ENCODE results near the gene FNIP2.
"Not testable (repeated sequence)": the region's sequence is repeated elsewhere in the genome, so short reads cannot be mapped to it uniquely, and the experiment has no call there.

The FNIP2 gene

GRCh38 chr4:158763462-158763861 is 5.4 kb upstream of the FNIP2 start:
- DNase-seq: no peak

DNA sequence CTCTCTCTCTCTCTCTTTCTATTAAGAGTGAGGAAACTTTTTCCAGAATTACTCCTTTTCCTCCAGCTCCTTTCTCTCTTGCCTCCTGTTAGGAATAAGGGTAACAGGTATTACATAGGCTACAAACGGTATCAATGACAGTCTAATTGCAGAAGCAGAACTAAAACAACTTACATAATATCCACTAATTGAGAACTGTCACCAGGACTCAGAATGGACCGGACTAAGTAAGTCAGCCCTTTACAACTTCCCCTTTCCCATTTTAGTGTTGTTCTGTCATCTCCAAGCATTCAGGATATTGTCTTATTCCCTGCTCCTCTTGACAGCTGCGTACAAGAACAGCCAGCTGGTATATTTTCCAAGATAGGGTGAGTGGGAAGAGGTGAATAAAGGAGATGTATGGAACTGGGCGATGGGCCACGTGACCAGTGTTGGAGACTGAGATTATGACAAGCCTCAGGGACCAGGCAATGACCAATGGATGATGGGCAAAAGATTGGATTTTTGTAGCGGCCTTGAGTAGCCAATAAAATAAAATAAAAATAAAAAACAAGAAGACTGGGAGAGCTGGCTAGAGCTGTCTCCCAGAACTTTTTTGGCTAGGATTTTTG is 2.3 kb upstream of the FNIP2 start:
- no peak for DNase-seq

GRCh38 chr4:158767451-158767850 is 1.4 kb upstream of the FNIP2 start:
- no peak for DNase-seq

DNA sequence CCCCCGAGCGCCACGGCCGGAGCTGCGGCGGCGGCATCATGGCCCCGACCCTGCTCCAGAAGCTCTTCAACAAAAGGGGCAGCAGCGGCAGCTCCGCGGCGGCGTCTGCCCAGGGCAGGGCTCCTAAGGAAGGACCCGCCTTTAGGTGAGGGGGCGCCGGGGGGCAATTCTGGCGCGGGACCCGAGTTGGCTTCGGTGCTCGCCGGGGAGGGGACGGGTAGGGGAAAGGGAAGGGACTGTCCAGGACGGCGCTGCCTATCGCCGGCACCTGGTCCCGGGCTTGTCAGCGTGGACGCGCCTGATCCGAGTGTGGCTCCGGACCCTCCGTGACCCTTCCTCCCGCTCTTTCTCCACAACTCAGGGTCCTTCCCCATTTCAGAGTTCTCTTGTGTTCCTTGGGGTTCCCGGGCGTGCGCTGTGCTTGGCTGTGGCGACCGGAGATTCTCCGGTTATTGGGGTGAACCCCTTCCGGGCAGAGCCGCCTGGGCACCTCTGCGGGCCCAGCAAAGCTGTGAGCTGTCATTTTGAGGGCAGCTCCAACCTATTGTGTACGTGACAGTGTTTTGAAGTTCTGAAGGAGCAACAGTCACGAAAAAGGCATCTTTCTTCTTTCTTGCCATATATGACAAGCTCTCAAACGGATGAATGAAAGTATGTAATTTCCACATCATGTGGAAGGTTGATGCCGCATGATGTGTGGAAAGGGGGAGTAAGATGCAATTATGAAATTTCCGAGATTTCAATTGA is 522 bp downstream of the FNIP2 start:
- DNase-seq: no peak

GRCh38 chr4:158770671-158771070 is 1.8 kb downstream of the FNIP2 start:
- DNase-seq: no peak

GRCh38 chr4:158771776-158772175 is 3.0 kb downstream of the FNIP2 start:
- no peak for DNase-seq

GRCh38 chr4:158775091-158775651 is 6.3 kb downstream of the FNIP2 start:
- DNase-seq: no peak

DNA sequence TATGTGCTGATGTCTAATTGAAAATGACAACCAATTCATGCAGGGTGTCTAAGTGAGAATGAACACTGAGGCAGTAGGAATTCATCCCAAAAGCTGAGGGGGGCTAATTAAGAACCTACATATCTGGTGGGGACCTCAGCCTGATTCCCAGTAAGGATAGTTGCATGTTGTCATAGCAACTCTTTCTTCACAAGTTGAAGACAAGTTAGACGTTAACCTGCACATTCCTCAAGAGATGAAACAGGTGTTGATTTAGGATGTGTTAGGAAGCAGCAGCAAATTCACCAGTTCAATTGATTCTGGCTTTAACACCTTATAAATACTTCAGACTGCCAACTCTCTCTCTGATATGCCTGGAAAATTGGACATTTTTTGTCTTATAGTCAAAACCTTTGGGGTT is 7.3 kb downstream of the FNIP2 start:
- no peak for DNase-seq

DNA sequence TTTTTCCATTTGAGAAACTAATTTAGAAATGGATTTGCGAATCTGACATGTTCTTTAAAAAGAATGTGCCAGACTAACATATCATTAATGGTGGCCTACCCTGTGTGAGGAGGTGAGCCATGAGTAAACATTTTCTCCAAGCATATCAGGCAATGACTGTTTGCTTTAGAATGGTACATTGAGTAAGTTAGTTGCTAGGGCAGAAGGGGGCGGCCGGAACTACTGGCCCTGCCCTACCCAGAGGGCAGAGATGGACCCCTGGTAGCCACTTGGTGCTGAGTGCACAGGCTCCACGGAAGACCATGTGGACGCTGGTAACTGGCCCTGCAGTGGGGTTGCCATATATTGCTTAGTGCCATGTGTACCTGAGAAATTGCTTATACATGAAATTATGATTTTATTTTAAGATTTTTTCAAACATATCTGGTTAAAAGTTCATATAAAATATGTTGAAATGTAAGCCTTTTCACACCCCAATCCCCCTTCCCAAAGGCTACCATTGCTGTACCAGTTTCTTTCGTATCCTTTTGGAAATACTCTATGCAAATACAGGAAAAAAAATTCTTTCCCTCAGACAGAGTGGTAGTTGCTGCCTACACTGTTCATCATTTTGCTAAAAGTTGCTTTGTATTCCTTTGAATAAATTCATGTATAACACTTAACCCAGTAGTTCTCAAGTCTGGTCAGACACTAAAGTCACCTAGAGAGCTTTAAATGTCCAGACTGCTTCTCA is 8.8 kb downstream of the FNIP2 start:
- no peak for DNase-seq

DNA sequence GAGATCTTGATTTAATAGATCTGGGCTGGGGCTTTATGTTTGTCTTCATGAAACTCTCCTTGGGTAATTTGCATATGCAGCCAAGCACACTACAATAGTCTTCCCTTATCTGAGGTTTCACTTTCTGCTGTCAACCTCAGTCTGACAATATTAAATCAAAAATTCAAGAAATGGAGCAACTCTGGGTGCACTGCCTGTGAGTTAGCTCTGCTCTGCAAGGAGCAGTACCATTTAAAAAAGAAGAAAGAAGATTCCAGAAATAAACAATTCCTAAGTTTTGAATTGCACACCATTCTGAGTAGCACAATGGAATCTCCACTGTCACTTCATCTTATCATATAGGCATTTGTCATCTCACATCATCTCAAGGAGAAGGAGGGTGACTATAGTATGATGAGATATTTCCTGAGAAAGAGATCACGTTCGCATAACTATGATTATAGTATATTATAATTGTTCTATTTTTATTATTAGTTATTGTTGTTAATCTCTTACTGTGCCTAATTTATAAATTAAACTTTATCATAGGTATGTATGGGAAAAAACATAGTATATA is 9.4 kb downstream of the FNIP2 start:
- no peak for DNase-seq

- no peak for DNase-seq
Measured at GRCh38 chr4:158778712-158779111, 9.9 kb downstream of the FNIP2 start.

DNA sequence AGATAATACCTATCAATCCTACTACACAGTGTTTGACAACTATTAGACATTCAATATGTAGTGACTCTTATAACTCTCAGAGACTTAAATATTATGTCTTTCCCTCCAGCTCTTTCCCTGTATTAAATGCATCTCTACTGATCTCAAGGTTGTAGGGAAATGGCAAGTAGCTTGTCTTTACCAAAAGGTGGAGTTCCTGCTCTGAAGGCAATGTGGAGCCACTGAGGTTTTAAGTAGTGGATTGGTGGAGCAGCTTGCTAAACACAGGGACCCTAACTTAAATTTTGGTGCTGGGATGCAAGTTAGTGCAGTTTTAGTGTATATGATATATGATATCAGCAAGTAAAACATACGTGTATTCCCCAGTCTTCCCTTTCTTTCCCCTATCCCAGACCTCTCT is 13.1 kb downstream of the FNIP2 start:
- no peak for DNase-seq

DNA sequence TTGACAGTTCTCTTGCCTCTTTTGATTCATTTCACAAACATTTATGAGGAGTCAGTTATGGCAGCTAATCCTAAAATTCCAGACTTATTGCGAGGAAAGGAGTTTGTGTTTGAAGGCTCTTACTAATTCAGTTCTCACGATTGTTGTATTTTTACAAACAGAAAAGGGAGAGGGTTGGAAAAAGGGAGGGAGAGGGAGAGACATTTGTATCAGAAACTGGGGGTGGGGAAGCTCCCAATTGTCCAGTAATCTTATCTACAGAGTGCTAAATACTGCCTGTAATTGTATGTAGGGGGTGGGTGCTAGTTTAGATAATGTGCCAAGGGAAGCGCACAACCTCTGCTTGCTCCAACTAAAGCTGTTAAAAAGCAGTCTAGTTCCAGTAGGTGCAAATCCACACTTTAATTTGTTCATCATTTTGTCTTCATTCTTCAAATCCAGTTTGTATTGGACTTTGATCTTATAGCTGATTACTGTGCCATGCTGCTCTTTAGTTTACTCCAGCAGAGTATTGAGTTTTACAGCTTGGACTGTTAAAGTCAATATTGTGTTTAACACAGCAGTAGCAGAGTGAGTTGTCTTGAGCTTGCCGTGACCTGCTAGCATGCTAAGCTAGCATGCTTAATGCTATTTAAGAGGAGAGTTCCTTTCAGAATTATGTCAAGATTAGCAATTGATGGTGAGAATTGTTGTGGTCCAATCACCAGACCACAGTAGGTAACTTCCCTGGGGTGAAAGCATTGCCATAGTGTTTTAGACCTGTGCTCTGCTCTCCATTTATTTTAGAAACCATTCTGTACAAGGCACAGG is 13.9 kb downstream of the FNIP2 start:
- no peak for DNase-seq

GRCh38 chr4:158783785-158784184 is 15.0 kb downstream of the FNIP2 start:
- DNase-seq: no peak

- DNase-seq: no peak
Measured at GRCh38 chr4:158785718-158786117, 16.9 kb downstream of the FNIP2 start.

- no peak for DNase-seq
Measured at GRCh38 chr4:158786121-158786601, 17.3 kb downstream of the FNIP2 start.

DNA sequence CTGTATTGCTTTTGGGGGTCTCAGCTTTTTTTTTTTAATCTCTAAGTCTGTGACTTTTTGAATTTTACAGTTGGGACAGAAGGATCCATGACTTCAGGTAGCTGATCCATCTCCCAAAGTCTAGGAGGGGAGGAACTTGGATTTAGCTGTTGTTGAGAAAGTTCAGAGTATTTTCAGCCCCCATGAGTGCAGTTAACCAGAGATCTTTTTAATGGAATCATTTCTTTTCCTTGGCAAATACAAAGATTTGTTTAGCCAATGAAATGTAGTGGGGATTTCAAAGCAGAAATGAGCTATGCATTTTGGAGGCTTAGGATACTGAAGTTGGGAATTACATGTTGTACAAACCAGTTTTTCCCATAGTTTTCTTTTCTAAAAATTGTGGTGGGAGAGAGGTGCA is 18.1 kb downstream of the FNIP2 start:
- DNase-seq: no peak

DNA sequence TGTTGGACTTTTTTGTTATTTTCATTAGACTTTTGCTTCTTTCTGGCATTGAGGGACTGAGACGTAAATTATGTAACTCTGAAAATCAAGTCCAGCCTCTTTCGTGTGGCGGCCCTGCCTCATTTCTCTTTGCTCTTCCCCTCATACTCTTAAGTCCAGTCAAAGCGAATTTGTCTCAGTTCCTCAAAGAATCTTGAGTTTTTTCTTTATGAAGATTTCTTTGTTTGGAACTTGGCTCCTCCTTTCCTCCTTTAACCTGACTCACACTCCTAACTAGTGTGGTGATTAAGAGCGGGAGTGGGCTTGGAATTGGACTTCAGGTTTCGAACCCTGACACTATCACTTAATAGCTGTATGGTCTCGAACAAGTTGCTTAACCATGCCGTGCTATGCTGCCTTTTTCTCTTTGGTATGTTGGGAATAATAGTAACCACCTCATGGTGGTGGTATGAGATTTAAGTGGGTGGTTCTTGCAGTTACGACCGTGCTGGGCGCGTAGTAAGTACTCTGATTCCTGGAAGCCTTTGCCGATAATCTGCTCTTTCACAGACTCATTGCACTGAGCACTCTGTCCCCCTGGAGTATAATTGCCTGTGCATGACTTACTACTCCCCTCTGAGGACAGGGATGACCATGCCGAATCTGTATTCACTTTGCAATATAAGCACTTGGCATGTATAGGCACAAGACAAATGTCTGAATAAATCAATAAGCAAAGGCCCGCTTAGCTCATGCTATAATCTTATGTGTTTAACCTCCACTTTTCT is 19.1 kb downstream of the FNIP2 start:
- DNase-seq: no peak

GRCh38 chr4:158788516-158788915 is 19.7 kb downstream of the FNIP2 start:
- DNase-seq: no peak

- no peak for DNase-seq
Measured at GRCh38 chr4:158789853-158790252, 21.0 kb downstream of the FNIP2 start.

DNA sequence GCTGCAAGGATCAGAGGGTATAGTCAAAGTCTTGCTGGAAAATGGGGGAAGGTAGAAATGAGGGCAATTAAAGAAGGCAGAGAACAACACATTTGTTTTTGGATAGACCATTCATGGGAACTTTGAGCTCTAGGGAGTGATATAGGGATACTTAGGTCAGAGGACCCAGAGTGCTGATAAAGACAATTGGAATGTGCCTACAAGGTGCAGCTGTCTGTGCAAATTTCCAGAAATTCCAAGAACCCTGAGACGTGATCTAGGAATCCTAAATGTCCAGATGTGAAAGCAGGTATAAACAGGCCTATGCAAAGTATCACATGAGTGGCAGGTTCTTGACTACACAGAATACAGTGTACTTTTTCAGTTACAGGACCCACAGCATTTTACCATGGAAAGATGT is 24.2 kb downstream of the FNIP2 start:
- DNase-seq: no peak

GRCh38 chr4:158793430-158793829 is 24.6 kb downstream of the FNIP2 start:
- DNase-seq: not testable (repeated sequence)
